ENCODE results near the gene ATP6V1G3.
"Not testable (repeated sequence)": the region's sequence is repeated elsewhere in the genome, so short reads cannot be mapped to it uniquely, and the experiment has no call there.

ATP6V1G3 gene

GRCh38 chr1:198543670-198544260 is 3.3 kb upstream of the ATP6V1G3 start:
- no peak for DNase-seq (ENCODE audit: extremely low read depth in 1 of 2, low read depth in 1 of 2)

DNA sequence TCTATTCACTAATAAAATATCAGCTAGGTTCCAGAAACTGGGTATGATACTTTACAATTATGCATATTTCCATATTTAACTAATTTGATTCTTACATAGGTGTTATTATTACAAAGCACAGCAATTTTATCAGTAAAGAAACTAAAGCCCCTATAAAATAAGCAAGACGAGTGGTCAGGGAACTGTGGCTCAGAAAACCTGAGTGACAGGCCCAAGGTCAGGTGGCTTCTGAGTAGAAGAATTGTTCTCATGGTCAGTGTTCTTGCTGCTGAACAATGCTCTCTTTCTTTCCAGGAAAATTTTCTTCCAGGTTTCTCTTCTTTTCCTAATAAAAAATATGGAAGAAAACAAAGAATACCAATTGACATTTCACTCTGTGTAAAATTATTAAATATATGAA is 2.2 kb upstream of the ATP6V1G3 start:
- no peak for DNase-seq (ENCODE audit: extremely low read depth in 1 of 2, low read depth in 1 of 2)

GRCh38 chr1:198541737-198542136 is 1.3 kb upstream of the ATP6V1G3 start:
- DNase-seq (ENCODE audit: extremely low read depth in 1 of 2, low read depth in 1 of 2): no peak

- DNase-seq (ENCODE audit: extremely low read depth in 1 of 2, low read depth in 1 of 2): no peak
Observed at GRCh38 chr1:198538579-198539364, 1.7 kb downstream of the ATP6V1G3 start.

DNA sequence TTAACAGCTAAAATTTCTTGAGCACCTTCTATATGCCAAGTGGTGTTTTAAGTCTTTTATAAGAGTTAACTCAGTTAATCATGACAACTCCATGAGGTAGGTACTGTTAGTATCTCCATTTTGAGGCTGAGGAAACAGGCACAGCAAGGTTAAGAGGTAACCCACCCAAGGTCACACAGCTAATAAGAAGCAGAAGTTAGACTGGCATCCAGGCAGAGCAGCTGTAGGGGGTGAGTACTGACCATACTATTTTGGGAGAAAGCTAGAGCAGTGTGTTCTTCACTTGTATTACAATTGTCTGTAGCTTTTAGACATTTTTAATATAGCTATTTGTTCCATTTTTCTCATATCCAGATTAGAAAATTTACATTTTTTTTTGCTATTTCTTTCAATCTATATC is 4.8 kb downstream of the ATP6V1G3 start:
- no peak for DNase-seq (ENCODE audit: extremely low read depth in 1 of 2, low read depth in 1 of 2)

- DNase-seq (ENCODE audit: extremely low read depth in 1 of 2, low read depth in 1 of 2): no peak
Observed at GRCh38 chr1:198534548-198535418, 5.7 kb downstream of the ATP6V1G3 start.

GRCh38 chr1:198531891-198532290 is 8.6 kb downstream of the ATP6V1G3 start:
- DNase-seq (ENCODE audit: extremely low read depth in 1 of 2, low read depth in 1 of 2): no peak

DNA sequence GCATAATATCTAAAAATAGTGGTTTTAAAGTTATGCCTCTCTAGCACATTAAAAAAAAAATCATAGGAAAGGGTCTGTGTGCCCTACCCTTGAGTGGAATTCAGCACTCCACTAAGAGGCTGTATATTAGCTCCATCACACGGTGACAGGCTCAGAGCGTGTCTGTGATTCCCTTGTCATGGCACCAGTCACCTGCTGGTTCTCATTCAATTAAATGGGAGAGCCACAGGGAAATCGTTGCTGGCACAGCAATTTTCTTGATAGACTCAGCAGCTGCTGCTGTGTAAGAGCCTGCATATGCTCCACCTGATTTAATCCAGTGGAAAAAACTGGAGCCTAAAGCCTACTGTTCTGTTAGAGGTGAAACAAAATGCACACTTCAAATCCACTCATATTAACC is 9.5 kb downstream of the ATP6V1G3 start:
- no peak for DNase-seq (ENCODE audit: extremely low read depth in 1 of 2, low read depth in 1 of 2)

GRCh38 chr1:198529414-198529813 is 11.1 kb downstream of the ATP6V1G3 start:
- DNase-seq (ENCODE audit: extremely low read depth in 1 of 2, low read depth in 1 of 2): no peak

GRCh38 chr1:198528364-198528763 is 12.1 kb downstream of the ATP6V1G3 start:
- DNase-seq (ENCODE audit: extremely low read depth in 1 of 2, low read depth in 1 of 2): no peak

GRCh38 chr1:198524556-198524955 is 15.9 kb downstream of the ATP6V1G3 start:
- no peak for DNase-seq (ENCODE audit: extremely low read depth in 1 of 2, low read depth in 1 of 2)

- not testable (repeated sequence) for DNase-seq (ENCODE audit: extremely low read depth in 1 of 2, low read depth in 1 of 2)
Observed at GRCh38 chr1:198524127-198524526, 16.4 kb downstream of the ATP6V1G3 start.

DNA sequence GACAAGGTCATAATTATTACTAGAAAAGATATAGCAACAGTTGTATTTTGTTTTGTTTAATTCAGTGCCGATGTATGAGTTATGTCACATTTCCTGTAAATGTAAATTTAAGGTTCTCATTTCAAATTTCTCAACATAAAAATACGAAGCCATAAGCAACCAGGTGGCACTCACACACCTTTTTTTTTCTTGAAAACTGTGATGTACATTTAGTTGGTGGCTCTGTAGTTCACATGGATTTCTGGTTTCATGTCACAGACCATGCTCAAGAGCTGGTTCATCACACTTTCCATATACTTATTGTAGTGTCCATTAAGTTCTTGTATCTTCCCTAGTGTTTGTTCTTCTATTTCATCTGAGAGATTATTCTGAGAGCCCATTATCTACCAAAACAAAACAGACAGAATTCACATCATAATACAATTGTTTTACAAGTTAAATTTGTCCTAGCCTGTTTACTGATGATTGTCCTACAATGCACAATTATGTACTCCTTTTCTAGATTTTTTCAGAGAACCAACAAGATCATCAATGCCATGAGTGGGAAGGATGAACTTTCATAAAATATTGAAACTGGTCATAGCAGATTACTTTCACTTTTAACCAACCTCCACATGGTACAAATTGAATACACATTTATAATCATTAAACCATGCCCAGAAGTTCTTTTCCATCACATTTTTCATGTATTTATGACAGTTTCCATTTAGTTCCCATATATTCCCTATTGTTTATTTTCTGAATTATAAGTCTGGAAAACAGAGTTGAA is 17.1 kb downstream of the ATP6V1G3 start:
- no peak for DNase-seq (ENCODE audit: extremely low read depth in 1 of 2, low read depth in 1 of 2)

DNA sequence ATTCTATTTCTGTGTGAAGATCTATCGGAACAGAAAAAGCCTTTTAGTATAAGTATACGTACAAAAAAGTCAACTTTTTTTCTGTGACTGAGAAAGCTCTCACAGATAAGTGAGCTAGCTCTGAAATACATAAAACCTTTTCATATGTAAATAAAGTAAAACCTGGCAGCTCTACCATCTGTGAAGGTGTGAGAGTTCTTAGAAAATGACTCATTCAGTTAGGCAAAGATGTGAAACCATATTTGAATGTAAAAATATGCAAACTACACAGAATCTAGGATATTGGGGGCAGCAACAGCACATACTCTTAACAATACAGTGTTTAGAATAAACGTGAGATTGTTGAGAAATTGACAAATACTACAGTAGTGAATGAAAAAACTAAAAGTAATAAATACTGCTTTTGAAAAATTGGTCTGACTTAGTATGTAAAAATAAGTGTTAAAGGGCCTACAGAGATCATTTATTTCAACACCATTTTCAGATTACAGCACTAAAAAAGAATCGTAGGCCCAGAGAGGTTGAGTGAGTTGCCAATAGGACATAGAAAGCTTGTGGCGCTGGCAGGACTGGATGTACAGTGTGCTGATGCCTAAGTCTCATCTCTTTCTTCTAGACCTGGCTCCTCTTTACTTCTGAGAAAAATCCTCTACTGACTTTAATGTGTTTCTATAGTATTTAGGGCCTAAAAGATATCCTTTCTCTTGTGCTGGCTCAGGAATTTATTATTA is 19.8 kb downstream of the ATP6V1G3 start:
- no peak for DNase-seq (ENCODE audit: extremely low read depth in 1 of 2, low read depth in 1 of 2)

GRCh38 chr1:198519639-198520501 is 20.6 kb downstream of the ATP6V1G3 start:
- DNase-seq (ENCODE audit: extremely low read depth in 1 of 2, low read depth in 1 of 2): no peak

- DNase-seq (ENCODE audit: extremely low read depth in 1 of 2, low read depth in 1 of 2): no peak
Observed at GRCh38 chr1:198517623-198518199, 22.8 kb downstream of the ATP6V1G3 start.

- DNase-seq (ENCODE audit: extremely low read depth in 1 of 2, low read depth in 1 of 2): no peak
Observed at GRCh38 chr1:198500096-198500495, 40.4 kb downstream of the ATP6V1G3 start.

DNA sequence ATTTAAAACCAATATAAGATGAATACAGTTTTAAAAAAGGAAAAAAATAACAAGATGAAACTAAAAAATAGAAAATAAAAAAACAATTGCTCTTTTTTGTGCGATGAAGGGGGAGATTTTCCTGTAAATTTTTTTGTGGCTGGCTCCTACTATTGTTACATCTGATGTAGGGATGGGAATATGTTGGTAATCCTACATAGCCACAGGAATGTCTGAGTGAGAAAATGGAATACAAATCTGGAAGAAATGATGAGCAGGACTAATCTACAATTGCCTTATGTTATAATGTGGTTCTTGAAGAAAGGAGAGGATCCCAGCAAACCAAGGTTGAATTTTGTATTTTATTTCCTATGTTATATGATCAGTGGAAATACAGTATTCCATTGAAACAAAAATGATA is 40.9 kb downstream of the ATP6V1G3 start:
- no peak for DNase-seq (ENCODE audit: extremely low read depth in 1 of 2, low read depth in 1 of 2)

DNA sequence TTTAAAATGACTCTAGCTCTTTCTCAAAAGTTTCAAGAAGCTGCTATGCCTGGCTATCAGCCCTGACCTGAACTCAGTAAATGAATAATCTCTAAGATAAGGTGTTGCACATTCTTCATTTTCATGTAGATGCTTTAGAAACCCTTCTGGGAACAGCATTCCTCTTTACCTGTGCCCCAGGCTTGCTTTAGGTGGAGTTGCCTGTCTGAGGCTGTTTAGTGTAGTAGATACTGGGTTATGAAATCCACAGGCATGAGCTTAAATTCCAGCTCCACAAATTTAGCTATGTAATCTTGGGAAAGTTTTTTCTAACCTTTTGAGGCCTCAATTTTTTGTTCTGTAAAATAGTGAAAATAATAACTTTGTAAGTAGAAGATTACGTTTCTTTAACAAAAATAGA is 41.6 kb downstream of the ATP6V1G3 start:
- DNase-seq (ENCODE audit: extremely low read depth in 1 of 2, low read depth in 1 of 2): no peak
